ENCODE results near the gene ZNF668. TPM values are rescaled to one million over a fixed set of nuclear protein-coding genes. Genes with fewer than 3 reads are reported as not detected.

ZNF668 gene
- total RNA-seq, 1 donor from 2014 or later = 13.6 TPM

DNA sequence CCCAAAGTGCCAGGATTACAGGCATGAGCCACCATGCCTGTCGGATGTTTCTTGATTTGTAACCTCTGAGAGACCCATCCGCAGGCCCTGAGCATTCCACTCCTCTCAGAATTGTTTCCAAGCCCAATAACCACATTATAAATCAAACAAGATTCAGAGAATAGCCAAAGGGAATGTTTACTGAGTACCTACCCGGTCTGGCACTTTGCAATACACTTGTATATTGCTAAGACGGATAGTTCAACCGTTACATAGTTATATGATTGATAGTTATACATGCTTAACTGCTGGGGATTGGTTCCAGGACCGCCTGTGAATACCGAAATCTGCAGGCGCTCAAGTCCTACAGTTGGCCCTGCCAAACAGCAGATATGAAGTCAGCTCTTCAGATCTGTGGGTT lies 40.4 kb upstream of the ZNF668 start:
- no peak overlapping the region for H3K4me3 Mint-ChIP-seq (ENCODE audit: unreplicated experiment)
- no peaks in the 10 kb centered on the region for H3K9me3 Mint-ChIP-seq (ENCODE audit: unreplicated experiment)
- peaks cover 29% of the 10 kb centered on the region for H3K36me3 Mint-ChIP-seq (ENCODE audit: low read depth, unreplicated experiment)
- H3K4me1 Mint-ChIP-seq (ENCODE audit: unreplicated experiment) = peaks cover 18% of the 10 kb centered on the region
- peaks cover 22% of the 10 kb centered on the region for H3K27me3 Mint-ChIP-seq (ENCODE audit: unreplicated experiment)
- peak overlapping the region; percentile 83 for H3K27ac Mint-ChIP-seq (ENCODE audit: unreplicated experiment)
- DNase-seq (ENCODE audit: low spot score) = no peak
- TF ChIP-seq, protein P1, sequence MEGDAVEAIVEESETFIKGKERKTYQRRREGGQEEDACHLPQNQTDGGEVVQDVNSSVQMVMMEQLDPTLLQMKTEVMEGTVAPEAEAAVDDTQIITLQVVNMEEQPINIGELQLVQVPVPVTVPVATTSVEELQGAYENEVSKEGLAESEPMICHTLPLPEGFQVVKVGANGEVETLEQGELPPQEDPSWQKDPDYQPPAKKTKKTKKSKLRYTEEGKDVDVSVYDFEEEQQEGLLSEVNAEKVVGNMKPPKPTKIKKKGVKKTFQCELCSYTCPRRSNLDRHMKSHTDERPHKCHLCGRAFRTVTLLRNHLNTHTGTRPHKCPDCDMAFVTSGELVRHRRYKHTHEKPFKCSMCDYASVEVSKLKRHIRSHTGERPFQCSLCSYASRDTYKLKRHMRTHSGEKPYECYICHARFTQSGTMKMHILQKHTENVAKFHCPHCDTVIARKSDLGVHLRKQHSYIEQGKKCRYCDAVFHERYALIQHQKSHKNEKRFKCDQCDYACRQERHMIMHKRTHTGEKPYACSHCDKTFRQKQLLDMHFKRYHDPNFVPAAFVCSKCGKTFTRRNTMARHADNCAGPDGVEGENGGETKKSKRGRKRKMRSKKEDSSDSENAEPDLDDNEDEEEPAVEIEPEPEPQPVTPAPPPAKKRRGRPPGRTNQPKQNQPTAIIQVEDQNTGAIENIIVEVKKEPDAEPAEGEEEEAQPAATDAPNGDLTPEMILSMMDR (IDR thresholded peaks at IDR 0.05; ENCODE audit: unreplicated experiment) = no peak

DNA sequence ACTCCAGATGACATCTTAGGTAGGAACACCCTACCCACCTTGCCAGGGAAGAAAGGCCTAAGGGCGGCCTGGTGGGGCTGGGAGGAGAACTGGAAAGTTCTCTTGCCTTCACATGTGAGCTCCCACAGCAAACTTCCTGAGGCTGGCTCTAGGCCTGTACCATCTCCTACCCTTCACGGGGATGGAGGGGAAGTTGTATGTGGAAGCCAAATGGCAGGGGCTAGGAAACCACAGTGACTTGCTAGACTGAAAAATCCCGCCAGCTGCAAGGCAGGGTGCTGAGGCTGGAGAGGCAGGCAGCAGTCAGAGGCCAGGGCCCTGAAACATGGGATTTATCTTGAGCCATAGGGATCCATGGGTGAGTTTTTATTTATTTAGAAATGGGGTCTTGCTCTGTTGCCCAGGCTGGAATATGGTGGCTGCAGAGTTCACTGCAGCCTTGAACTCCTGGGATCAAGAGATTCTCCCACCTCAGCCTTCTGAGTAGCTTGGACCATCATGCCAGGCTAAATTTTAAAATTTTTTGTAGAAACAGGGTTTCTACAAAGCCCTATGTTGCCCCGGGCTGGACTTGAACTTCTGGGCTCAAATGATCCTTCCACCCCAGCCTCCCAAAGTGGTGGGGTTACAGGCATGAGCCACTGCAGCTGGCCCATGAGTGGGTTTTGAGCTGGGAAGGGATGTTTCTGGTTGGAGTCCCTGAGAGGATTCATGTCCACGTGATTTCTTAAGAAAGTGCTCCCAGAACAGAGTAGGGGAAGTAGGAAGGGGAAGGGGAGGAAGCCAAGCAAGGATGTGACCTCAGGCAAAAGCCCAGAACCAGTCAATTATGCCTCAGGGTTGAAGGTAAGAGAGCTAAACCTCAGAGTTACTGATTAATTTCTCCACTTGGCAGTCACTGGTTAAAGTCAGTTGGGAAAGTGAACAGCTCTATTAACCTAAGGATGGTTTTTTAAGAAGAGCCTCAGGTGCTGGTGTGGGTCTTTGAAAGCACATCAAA lies 39.4 kb upstream of the ZNF668 start:
- Mint-ChIP-seq H3K36me3 (ENCODE audit: low read depth, unreplicated experiment) (peaks cover 27% of the 10 kb centered on the region), H3K27me3 (ENCODE audit: unreplicated experiment) (peaks cover 22% of the 10 kb centered on the region), H3K27ac (ENCODE audit: unreplicated experiment) (peak overlapping the region; percentile 91), H3K4me3 (ENCODE audit: unreplicated experiment) (no peak overlapping the region), H3K4me1 (ENCODE audit: unreplicated experiment) (peaks cover 17% of the 10 kb centered on the region), H3K9me3 (ENCODE audit: unreplicated experiment) (no peaks in the 10 kb centered on the region)
- TF ChIP-seq, protein P1 (IDR thresholded peaks at IDR 0.05; ENCODE audit: unreplicated experiment) = no peak
- DNase-seq (ENCODE audit: low spot score) = no peak

DNA sequence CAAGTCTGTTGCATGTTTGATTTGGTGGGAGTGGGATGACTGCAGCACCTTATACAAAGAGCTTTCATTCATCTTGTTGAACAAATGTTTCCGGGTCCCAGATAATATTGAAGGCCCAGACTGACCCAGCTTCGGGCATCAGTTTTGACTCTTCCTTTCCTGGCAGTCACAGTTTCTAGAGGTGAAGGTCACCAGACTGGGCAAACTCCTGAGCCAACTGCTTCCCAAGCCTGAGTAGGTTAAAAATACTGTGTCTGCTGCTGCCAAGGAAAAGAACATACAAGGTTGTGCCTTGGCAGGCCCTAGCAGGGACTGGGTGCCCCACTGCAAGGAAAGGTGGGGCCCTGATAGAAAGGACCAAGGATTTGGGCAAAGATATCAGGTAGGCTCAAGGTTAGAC lies 38.7 kb upstream of the ZNF668 start:
- H3K27ac Mint-ChIP-seq (ENCODE audit: unreplicated experiment) = no peak overlapping the region
- H3K36me3 Mint-ChIP-seq (ENCODE audit: low read depth, unreplicated experiment) = peaks cover 25% of the 10 kb centered on the region

DNA sequence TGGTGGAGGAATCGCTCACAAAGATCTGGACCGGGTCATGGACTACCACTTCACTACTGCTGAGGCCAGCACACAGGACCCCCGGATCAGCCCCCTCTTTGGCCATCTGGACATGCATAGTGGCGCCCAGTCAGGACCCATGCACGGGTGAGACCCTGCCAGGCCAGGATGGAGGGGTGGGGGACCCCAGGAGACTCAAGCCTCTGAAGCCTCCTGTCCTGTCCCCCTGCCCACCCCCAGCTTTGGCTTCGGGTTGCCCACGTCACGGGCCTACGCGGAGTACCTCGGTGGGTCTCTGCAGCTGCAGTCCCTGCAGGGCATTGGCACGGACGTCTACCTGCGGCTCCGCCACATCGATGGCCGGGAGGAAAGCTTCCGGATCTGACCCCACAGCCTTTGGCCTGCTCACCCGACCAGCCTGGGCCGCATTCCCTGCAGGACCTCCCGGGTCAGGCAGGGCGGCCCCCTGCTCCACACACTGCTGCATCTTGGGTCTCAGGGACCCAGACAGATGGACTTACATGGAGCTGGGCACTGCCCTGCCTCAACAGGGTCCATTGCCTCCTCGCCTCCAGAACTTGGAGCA lies 37.9 kb upstream of the ZNF668 start:
- peaks cover 28% of the 10 kb centered on the region for H3K36me3 Mint-ChIP-seq (ENCODE audit: low read depth, unreplicated experiment)
- no peaks in the 10 kb centered on the region for H3K9me3 Mint-ChIP-seq (ENCODE audit: unreplicated experiment)
- DNase-seq (ENCODE audit: low spot score) = no peak
- peak overlapping the region; percentile 23 for H3K4me3 Mint-ChIP-seq (ENCODE audit: unreplicated experiment)
- peaks cover 16% of the 10 kb centered on the region for H3K4me1 Mint-ChIP-seq (ENCODE audit: unreplicated experiment)
- TF ChIP-seq, protein P1 (IDR thresholded peaks at IDR 0.05; ENCODE audit: unreplicated experiment) = no peak
- peaks cover 27% of the 10 kb centered on the region for H3K27me3 Mint-ChIP-seq (ENCODE audit: unreplicated experiment)
- no peak overlapping the region for H3K27ac Mint-ChIP-seq (ENCODE audit: unreplicated experiment)

More for the DNA sequence above, 38.7 kb upstream of the ZNF668 start:
- Mint-ChIP-seq H3K4me3 (ENCODE audit: unreplicated experiment) (no peak overlapping the region), H3K27me3 (ENCODE audit: unreplicated experiment) (peaks cover 20% of the 10 kb centered on the region), H3K4me1 (ENCODE audit: unreplicated experiment) (peaks cover 14% of the 10 kb centered on the region), H3K9me3 (ENCODE audit: unreplicated experiment) (no peaks in the 10 kb centered on the region)
- no peak for DNase-seq (ENCODE audit: low spot score)
- TF ChIP-seq, protein P1 (IDR thresholded peaks at IDR 0.05; ENCODE audit: unreplicated experiment) = no peak

Data from endothelial cell (in vitro differentiated cells).